H9 (cell line): ENCODE measurements around the gene SLC26A2. TPM values are rescaled to one million over a fixed set of nuclear protein-coding genes. Genes with fewer than 3 reads are reported as not detected.
"Not testable (repeated sequence)": the region's sequence is repeated elsewhere in the genome, so short reads cannot be mapped to it uniquely, and the experiment has no call there.

ENCODE experiments used
- DNase-seq: peaks from one replicate; pipeline ENCODE4 v3.0.0-alpha.2; 2017
- H2AFZ ChIP-seq: one replicate; pipeline ENCODE4 v1.6.1; 2013; ENCODE audit warnings: mild to moderate bottlenecking, low read length, control low read depth, moderate library complexity
- H2AK5ac ChIP-seq: 2 replicates; pipeline ENCODE4 v1.6.1; 2013; ENCODE audit warnings: low read length, control low read depth, mixed read lengths; ENCODE audit not compliant: insufficient read length
- H2BK120ac ChIP-seq: one replicate; pipeline ENCODE4 v1.6.1; 2013; ENCODE audit warnings: low read depth, mild to moderate bottlenecking, low read length, control low read depth, inconsistent platforms; ENCODE audit not compliant: poor library complexity, severe bottlenecking
- H2BK12ac ChIP-seq: 2 replicates; pipeline ENCODE4 v1.6.1; 2013; ENCODE audit warnings: low read length, control low read depth, mixed read lengths, low read depth; ENCODE audit not compliant: insufficient read length
- H2BK15ac ChIP-seq: 2 replicates; pipeline ENCODE4 v1.6.1; 2013; ENCODE audit warnings: low read depth, low read length, control low read depth
- H2BK20ac ChIP-seq: one replicate; pipeline ENCODE4 v1.6.1; 2013; ENCODE audit warnings: low read depth, mild to moderate bottlenecking, low read length, control low read depth, inconsistent platforms; ENCODE audit not compliant: poor library complexity, severe bottlenecking
- H2BK5ac ChIP-seq: 2 replicates; pipeline ENCODE4 v1.6.1; 2013; ENCODE audit warnings: low read length, control low read depth, mixed read lengths; ENCODE audit not compliant: insufficient read length
- H3K14ac ChIP-seq: 2 replicates; pipeline ENCODE4 v1.6.1; 2013; ENCODE audit warnings: low read length, control low read depth; ENCODE audit not compliant: insufficient read depth
- H3K18ac ChIP-seq: 2 replicates; pipeline ENCODE4 v1.6.1; 2013; ENCODE audit warnings: low read depth, mild to moderate bottlenecking, mixed read lengths, low read length, control low read depth; ENCODE audit not compliant: insufficient read length
- H3K23ac ChIP-seq: 2 replicates; pipeline ENCODE4 v1.6.1; 2013; ENCODE audit warnings: low read length, control low read depth, mixed read lengths, low read depth; ENCODE audit not compliant: insufficient read length
- H3K23me2 ChIP-seq: 2 replicates; pipeline ENCODE4 v1.6.1; 2013; ENCODE audit warnings: low read depth, mild to moderate bottlenecking, mixed read lengths, low read length, control low read depth; ENCODE audit not compliant: insufficient read length, poor library complexity, severe bottlenecking
- H3K27ac ChIP-seq: 2 replicates; pipeline ENCODE4 v1.5.1; 2013; ENCODE audit warnings: low read length, control low read depth, mixed read lengths, low read depth; ENCODE audit not compliant: insufficient read length
- H3K27me3 ChIP-seq: 2 replicates; pipeline ENCODE4 v1.6.1; 2013; ENCODE audit warnings: low read length, control low read depth, inconsistent platforms; ENCODE audit not compliant: insufficient read depth
- H3K4ac ChIP-seq: 2 replicates; pipeline ENCODE4 v1.6.1; 2013; ENCODE audit warnings: low read depth, mild to moderate bottlenecking, control low read depth, inconsistent platforms, low read length, moderate library complexity
- H3K4me1 ChIP-seq: 2 replicates; pipeline ENCODE4 v1.6.1; 2013; ENCODE audit warnings: low read length, control low read depth, inconsistent platforms; ENCODE audit not compliant: insufficient read depth
- H3K4me2 ChIP-seq: 2 replicates; pipeline ENCODE4 v1.6.1; 2013; ENCODE audit warnings: low read length, control low read depth, mixed read lengths; ENCODE audit not compliant: insufficient read length, insufficient read depth
- H3K56ac ChIP-seq: 2 replicates; pipeline ENCODE4 v1.6.1; 2013; ENCODE audit warnings: low read depth, mild to moderate bottlenecking, mixed read lengths, low read length, control low read depth; ENCODE audit not compliant: insufficient read length
- H3K79me1 ChIP-seq: 2 replicates; pipeline ENCODE4 v1.6.1; 2013; ENCODE audit warnings: low read depth, mild to moderate bottlenecking, moderate library complexity, low read length, control low read depth, inconsistent platforms; ENCODE audit not compliant: insufficient read depth, poor library complexity, severe bottlenecking
- H3K79me2 ChIP-seq: 2 replicates; pipeline ENCODE4 v1.6.1; 2013; ENCODE audit warnings: low read length, control low read depth, inconsistent platforms; ENCODE audit not compliant: insufficient read depth
- H3K9ac ChIP-seq: 2 replicates; pipeline ENCODE4 v1.6.1; 2013; ENCODE audit warnings: low read length, control low read depth, mixed read lengths; ENCODE audit not compliant: insufficient read length; ENCODE audit errors: extremely low read depth
- H3K9me3 ChIP-seq: one replicate; pipeline ENCODE4 v1.6.1; 2013; ENCODE audit warnings: low read depth, low read length, inconsistent platforms; ENCODE audit not compliant: control insufficient read depth
- H3T11ph ChIP-seq: one replicate; pipeline ENCODE4 v1.6.1; 2013; ENCODE audit warnings: mild to moderate bottlenecking, low read length, control low read depth, inconsistent platforms
- H4K20me1 ChIP-seq: one replicate; pipeline ENCODE4 v1.6.1; 2013; ENCODE audit not compliant: control insufficient read depth, insufficient read length, insufficient read depth
- H4K5ac ChIP-seq: 2 replicates; pipeline ENCODE4 v1.6.1; 2013; ENCODE audit warnings: low read depth, mild to moderate bottlenecking, mixed read lengths, low read length, control low read depth; ENCODE audit not compliant: insufficient read length
- H4K8ac ChIP-seq: replicated peaks from 2 replicates; pipeline ENCODE4 v1.6.1; 2013; ENCODE audit warnings: low read length, control low read depth, mixed read lengths, low read depth; ENCODE audit not compliant: insufficient read length
- H4K91ac ChIP-seq: 2 replicates; pipeline ENCODE4 v1.6.1; 2013; ENCODE audit warnings: low read depth, mild to moderate bottlenecking, moderate library complexity, mixed read lengths, low read length, control low read depth; ENCODE audit not compliant: insufficient read length
- H3K27ac Mint-ChIP-seq, 3 experiments: 2 replicates in 2 of 3; 3 replicates in 1 of 3; pipeline ENCODE4 v1.8.0; 2020 to 2021; ENCODE audit warnings: mixed read lengths in 3 of 3, mild to moderate bottlenecking in 1 of 3, moderate library complexity in 1 of 3
- H3K27me3 Mint-ChIP-seq: 2 replicates; pipeline ENCODE4 v1.8.0; 2021; ENCODE audit warnings: low read depth, mild to moderate bottlenecking, moderate library complexity, mixed read lengths
- H3K36me3 Mint-ChIP-seq, 3 experiments: 2 replicates in 2 of 3; 3 replicates in 1 of 3; pipeline ENCODE4 v1.8.0; 2020 to 2021; ENCODE audit warnings: low read depth in 3 of 3, mixed read lengths in 3 of 3; ENCODE audit not compliant: insufficient read depth in 1 of 3
- H3K4me1 Mint-ChIP-seq, 2 experiments: 2 replicates each; pipeline ENCODE4 v1.8.0; 2020; ENCODE audit warnings: mixed read lengths in 2 of 2
- H3K4me3 Mint-ChIP-seq, 2 experiments: 2 replicates in 1 of 2; 3 replicates in 1 of 2; pipeline ENCODE4 v1.8.0; 2020 to 2021; ENCODE audit warnings: mild to moderate bottlenecking in 2 of 2, mixed read lengths in 2 of 2, moderate library complexity in 1 of 2
- H3K9me3 Mint-ChIP-seq, 2 experiments: 2 replicates in 1 of 2; 3 replicates in 1 of 2; pipeline ENCODE4 v1.8.0; 2020; ENCODE audit warnings: mild to moderate bottlenecking in 2 of 2, mixed read lengths in 2 of 2, moderate library complexity in 1 of 2
- WGBS: extraction: QIAGEN DNeasy Blood & Tissue Kit; methylation state at CpG from one replicate; pipeline ENCODE4 v1.1.7; 2013; ENCODE audit warnings: missing lambda C conversion rate, low lambda C conversion rate, mixed read lengths; ENCODE audit not compliant: insufficient read length; ENCODE audit errors: extremely low coverage; 5-methylcytosine and 5-hydroxymethylcytosine counted together
- total RNA-seq: library from RNA; stranded (reverse); gene quantifications from 2 replicates; pipeline ENCODE4 v1.2.1, GENCODE V29; 2021
- TF ChIP-seq, protein P1 (sequence below): fragments of 200-600 bp; sonication (generic); conservative IDR thresholded peaks from 3 replicates; pipeline ENCODE4 v1.8.0; 2021; ENCODE audit warnings: antibody characterized with exemption, mild to moderate bottlenecking

SLC26A2 gene
- total RNA-seq, 1 experiment from 2014 or later = 5.9 TPM

DNA sequence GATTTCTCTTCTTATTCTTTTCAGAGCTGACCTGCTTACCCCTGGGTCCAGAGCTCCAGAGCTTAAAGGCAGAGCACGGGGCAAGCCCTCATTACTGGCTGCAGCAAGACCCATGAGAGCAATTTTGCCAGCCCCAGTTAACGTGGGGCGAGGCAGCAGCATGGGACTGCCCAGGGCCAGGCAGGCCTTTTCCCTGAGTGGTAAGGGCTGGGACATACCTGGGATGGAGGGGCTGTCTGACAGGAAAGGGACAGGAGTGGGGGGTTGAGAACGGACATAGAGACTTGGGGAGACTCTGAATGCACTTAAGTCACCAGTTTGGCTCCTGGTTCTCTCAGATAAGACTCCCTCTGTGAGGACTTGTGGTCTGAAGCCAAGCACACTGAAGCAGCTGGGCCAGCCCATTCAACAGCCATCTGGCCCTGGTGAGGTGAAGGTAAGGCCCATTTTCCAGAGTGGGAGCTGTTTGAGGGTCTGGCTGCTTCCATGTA is 66.2 kb downstream of the SLC26A2 start:
- Mint-ChIP-seq H3K27ac (peak overlapping the region in 1 of 3 experiments; percentile 61; a peak in 1 of 7 replicates), H3K9me3 (no peaks in the 10 kb centered on the region), H3K4me3 (no peak overlapping the region), H3K4me1 (peaks cover 13 to 14% of the 10 kb centered on the region in 2 experiments), H3K27me3 (no peaks in the 10 kb centered on the region), H3K36me3 (peaks cover 20 to 77% (median 53%) of the 10 kb centered on the region in 3 experiments; a peak in 6 of 7 replicates)
- Histone ChIP-seq H3K9me3 (no peaks in the 10 kb centered on the region), H3K79me1 (no peaks in the 10 kb centered on the region), H3K23me2 (no peaks in the 10 kb centered on the region), H3K4me1 (no peaks in the 10 kb centered on the region; the same call in 1 of the 2 replicates), H2AK5ac (no peak overlapping the region), H3K18ac (no peak overlapping the region), H3T11ph (no peak overlapping the region), H3K56ac (no peak overlapping the region), H3K14ac (no peak overlapping the region), H3K4ac (no peak overlapping the region), H2BK5ac (no peak overlapping the region), H3K79me2 (no peaks in the 10 kb centered on the region), H3K23ac (no peak overlapping the region), H4K8ac (no peak overlapping the region), H2BK12ac (no peak overlapping the region), H4K91ac (no peak overlapping the region), H3K4me2 (no peak overlapping the region), H3K27ac (no peak overlapping the region), H2BK20ac (no peak overlapping the region), H3K27me3 (no peaks in the 10 kb centered on the region), H4K5ac (no peak overlapping the region), H2BK15ac (no peak overlapping the region), H3K9ac (no peak overlapping the region), H4K20me1 (no peaks in the 10 kb centered on the region), H2BK120ac (no peak overlapping the region), H2AFZ (no peak overlapping the region)
- DNase-seq = no peak
- WGBS = no CpG with 5 or more reads among the region's 4 CpGs
- TF ChIP-seq, protein P1, sequence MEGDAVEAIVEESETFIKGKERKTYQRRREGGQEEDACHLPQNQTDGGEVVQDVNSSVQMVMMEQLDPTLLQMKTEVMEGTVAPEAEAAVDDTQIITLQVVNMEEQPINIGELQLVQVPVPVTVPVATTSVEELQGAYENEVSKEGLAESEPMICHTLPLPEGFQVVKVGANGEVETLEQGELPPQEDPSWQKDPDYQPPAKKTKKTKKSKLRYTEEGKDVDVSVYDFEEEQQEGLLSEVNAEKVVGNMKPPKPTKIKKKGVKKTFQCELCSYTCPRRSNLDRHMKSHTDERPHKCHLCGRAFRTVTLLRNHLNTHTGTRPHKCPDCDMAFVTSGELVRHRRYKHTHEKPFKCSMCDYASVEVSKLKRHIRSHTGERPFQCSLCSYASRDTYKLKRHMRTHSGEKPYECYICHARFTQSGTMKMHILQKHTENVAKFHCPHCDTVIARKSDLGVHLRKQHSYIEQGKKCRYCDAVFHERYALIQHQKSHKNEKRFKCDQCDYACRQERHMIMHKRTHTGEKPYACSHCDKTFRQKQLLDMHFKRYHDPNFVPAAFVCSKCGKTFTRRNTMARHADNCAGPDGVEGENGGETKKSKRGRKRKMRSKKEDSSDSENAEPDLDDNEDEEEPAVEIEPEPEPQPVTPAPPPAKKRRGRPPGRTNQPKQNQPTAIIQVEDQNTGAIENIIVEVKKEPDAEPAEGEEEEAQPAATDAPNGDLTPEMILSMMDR = no peak

DNA sequence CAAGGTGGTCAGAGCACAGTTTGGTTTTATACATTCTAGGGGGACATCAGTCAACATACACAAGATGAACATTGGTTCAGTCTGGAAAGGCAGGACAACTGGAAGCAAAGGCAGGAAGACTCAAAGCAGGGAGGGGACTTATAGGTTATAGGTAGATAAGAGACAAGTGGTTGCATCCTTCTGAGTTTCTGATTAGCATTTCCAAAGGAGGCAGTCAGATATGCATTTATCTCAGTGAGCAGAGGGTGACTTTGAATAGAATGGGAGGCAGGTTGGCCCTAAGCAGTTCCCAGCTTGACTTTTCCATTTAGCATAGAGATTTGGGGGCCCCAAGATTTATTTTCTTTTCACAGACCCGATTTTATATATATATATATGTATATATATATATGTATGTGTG is 67.5 kb downstream of the SLC26A2 start:
- H2BK5ac ChIP-seq, H3K79me2 ChIP-seq: not testable (repeated sequence)

More for the DNA sequence above, 67.5 kb downstream of the SLC26A2 start:
- not testable (repeated sequence) for H3K27ac Mint-ChIP-seq, H3K9me3 Mint-ChIP-seq, H3K27ac ChIP-seq, H3K27me3 ChIP-seq, H3K4me1 ChIP-seq, H3K9me3 ChIP-seq, H3K4ac ChIP-seq, H3K23me2 ChIP-seq, H3K14ac ChIP-seq, H2BK120ac ChIP-seq, H2BK12ac ChIP-seq, H3K23ac ChIP-seq, H4K20me1 ChIP-seq, H3K18ac ChIP-seq, H3K4me1 Mint-ChIP-seq, H2BK20ac ChIP-seq, H3T11ph ChIP-seq, H4K91ac ChIP-seq, H3K4me3 Mint-ChIP-seq, H3K4me2 ChIP-seq, H2AFZ ChIP-seq, H2AK5ac ChIP-seq, H3K79me1 ChIP-seq, H3K56ac ChIP-seq, H4K8ac ChIP-seq, H4K5ac ChIP-seq, H3K9ac ChIP-seq, H2BK15ac ChIP-seq, DNase-seq, H3K27me3 Mint-ChIP-seq
- H3K36me3 Mint-ChIP-seq = peaks cover 21 to 76% (median 55%) of the 10 kb centered on the region in 3 experiments; a peak in 6 of 7 replicates
- WGBS = no CpG with 5 or more reads among the region's 1 CpG
